MCF 10A (cell line): ENCODE results near the gene NECAB2. TPM values are rescaled to one million over a fixed set of nuclear protein-coding genes. Genes with fewer than 3 reads are reported as not detected.
A peak's percentile ranks its signal among the peaks of the same experiment; 100 is the strongest.

Experiments used
- BruUV-seq: library from RNA; stranded (reverse); fragments of 400-500 nt; replicated peaks from 2 replicates; lab custom pipeline; 2021; lab: Mats Ljungman, UMichigan
- CTCF ChIA-PET: fragments of 300-600 bp; sonication (Branson Sonifier 250); formaldehyde crosslinking; extraction: SDS; loops from one replicate; lab custom pipeline; 2021; ENCODE audit warnings: antibody characterized with exemption, inconsistent platforms; lab: Yijun Ruan, JAX
- POLR2A ChIA-PET: fragments of 300-600, 350-650 bp; sonication (Branson Sonifier 250); formaldehyde crosslinking; extraction: SDS; loops from one replicate; lab custom pipeline; 2020; ENCODE audit warnings: antibody characterized with exemption, inconsistent platforms; lab: Yijun Ruan, JAX
- DNase-seq: peaks from one replicate; pipeline ENCODE4 v3.0.0-alpha.2; 2018; ENCODE audit not compliant: unreplicated experiment
- H3K27ac Mint-ChIP-seq: one replicate; pipeline ENCODE4 v1.8.0; 2022; ENCODE audit warnings: mild to moderate bottlenecking, low read depth, mixed read lengths; ENCODE audit not compliant: unreplicated experiment
- H3K27me3 Mint-ChIP-seq: one replicate; pipeline ENCODE4 v1.8.0; 2022; ENCODE audit warnings: mixed read lengths; ENCODE audit not compliant: insufficient read depth, unreplicated experiment
- H3K36me3 Mint-ChIP-seq: one replicate; pipeline ENCODE4 v1.8.0; 2022; ENCODE audit warnings: mild to moderate bottlenecking, moderate library complexity, mixed read lengths; ENCODE audit not compliant: insufficient read depth, unreplicated experiment
- H3K4me1 Mint-ChIP-seq: one replicate; pipeline ENCODE4 v1.8.0; 2022; ENCODE audit warnings: mixed read lengths; ENCODE audit not compliant: insufficient read depth, unreplicated experiment
- H3K4me3 Mint-ChIP-seq: one replicate; pipeline ENCODE4 v1.8.0; 2022; ENCODE audit warnings: mild to moderate bottlenecking, moderate library complexity, mixed read lengths; ENCODE audit not compliant: unreplicated experiment
- H3K9me3 Mint-ChIP-seq: one replicate; pipeline ENCODE4 v1.8.0; 2022; ENCODE audit warnings: mixed read lengths; ENCODE audit not compliant: unreplicated experiment
- intact Hi-C: fragments of 100-400 bp; cut with micrococcal nuclease; formaldehyde crosslinking; loops from 2 replicates; pipeline ENCODE4 v1.14.1; 2022
- total RNA-seq: library from RNA; stranded (reverse); gene quantifications from 2 replicates; pipeline ENCODE4 v1.2.3, GENCODE V29; 2022
- TF ChIP-seq, protein P1 (sequence below): fragments of 200-600 bp; IDR thresholded peaks from one replicate; pipeline ENCODE4 v1.8.0; 2022; ENCODE audit warnings: antibody characterized with exemption, mild to moderate bottlenecking; ENCODE audit not compliant: unreplicated experiment

The NECAB2 gene
- total RNA-seq, 1 experiment from 2014 or later: 2.3 TPM

GRCh38 chr16:83968891-83969649, 1.0 kb downstream of the NECAB2 start:
- Mint-ChIP-seq H3K36me3 (peaks cover 7% of the 10 kb centered on the region), H3K4me3 (peak overlapping the region; percentile 65), H3K27ac (no peak overlapping the region), H3K9me3 (no peaks in the 10 kb centered on the region), H3K4me1 (peaks cover 6% of the 10 kb centered on the region), H3K27me3 (peaks cover 11% of the 10 kb centered on the region)
- DNase-seq: no peak
- ChIA-PET POLR2A (interaction anchor here (0.7 kb wide), 1 partner anchor 87 kb away, joined by 3 read pairs; no protein-coding TSS in a partner anchor), CTCF (interaction anchor here (0.6 to 3.3 kb wide), 10 partner anchors 11 to 310 kb away, joined by 3 to 18 read pairs (median 4); partner anchors contain the start of gene SLC38A8)
- intact Hi-C loops: loop anchor here (1.0 kb wide), 1 partner anchor 96 kb away; no protein-coding TSS in a partner anchor
- no TSS peak for BruUV-seq
- TF ChIP-seq, protein P1, sequence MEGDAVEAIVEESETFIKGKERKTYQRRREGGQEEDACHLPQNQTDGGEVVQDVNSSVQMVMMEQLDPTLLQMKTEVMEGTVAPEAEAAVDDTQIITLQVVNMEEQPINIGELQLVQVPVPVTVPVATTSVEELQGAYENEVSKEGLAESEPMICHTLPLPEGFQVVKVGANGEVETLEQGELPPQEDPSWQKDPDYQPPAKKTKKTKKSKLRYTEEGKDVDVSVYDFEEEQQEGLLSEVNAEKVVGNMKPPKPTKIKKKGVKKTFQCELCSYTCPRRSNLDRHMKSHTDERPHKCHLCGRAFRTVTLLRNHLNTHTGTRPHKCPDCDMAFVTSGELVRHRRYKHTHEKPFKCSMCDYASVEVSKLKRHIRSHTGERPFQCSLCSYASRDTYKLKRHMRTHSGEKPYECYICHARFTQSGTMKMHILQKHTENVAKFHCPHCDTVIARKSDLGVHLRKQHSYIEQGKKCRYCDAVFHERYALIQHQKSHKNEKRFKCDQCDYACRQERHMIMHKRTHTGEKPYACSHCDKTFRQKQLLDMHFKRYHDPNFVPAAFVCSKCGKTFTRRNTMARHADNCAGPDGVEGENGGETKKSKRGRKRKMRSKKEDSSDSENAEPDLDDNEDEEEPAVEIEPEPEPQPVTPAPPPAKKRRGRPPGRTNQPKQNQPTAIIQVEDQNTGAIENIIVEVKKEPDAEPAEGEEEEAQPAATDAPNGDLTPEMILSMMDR: no peak

DNA sequence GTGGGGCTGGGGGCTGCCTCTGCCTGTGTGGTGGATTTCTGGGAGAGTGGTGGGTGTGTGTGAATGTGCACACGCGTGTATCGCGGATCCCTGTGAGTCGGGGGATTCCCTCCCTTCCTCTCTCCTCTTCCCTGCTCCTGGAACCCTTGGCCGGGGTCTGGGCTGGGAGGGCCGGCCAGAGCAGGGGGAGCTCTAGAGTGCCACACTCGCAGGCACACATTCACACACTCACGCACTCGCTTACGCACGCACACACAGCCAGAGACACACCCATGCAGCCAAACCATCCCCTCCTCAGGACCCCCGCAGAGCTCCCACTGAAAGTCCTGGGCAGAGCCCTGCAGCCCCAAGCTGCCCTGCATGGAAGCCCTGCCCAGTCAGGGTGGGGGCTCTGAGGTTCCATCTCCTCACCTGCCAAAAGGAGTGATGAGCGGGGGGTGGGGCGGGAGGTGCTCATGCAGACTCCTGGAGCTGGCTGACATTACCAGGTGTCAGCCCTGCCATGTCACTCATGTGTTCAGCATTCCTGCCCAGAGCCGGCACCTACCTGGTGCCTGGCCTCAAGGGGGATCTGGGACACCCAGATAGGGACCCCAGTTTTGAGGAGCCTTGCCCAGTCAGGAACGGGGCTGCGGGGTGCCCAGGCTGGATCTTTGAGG, 1.9 kb downstream of the NECAB2 start:
- CTCF ChIA-PET: interaction anchor here (0.6 to 3.3 kb wide), 14 partner anchors 12 to 309 kb away, joined by 3 to 18 read pairs (median 4); partner anchors contain the start of genes OSGIN1 and SLC38A8
- Mint-ChIP-seq H3K36me3 (peaks cover 7% of the 10 kb centered on the region), H3K4me3 (peak overlapping the region; percentile 65), H3K27me3 (peaks cover 19% of the 10 kb centered on the region), H3K9me3 (no peaks in the 10 kb centered on the region), H3K27ac (no peak overlapping the region), H3K4me1 (peaks cover 6% of the 10 kb centered on the region)
- TF ChIP-seq, protein P1: no peak
- no peak for DNase-seq
- POLR2A ChIA-PET: interaction anchor here (0.7 kb wide), 1 partner anchor 88 kb away, joined by 3 read pairs; no protein-coding TSS in a partner anchor
- BruUV-seq: no TSS peak
- intact Hi-C loops: no loop called here

GRCh38 chr16:83970430-83970815, 2.4 kb downstream of the NECAB2 start:
- Mint-ChIP-seq H3K4me1 (peaks cover 6% of the 10 kb centered on the region), H3K9me3 (no peaks in the 10 kb centered on the region), H3K36me3 (peaks cover 7% of the 10 kb centered on the region), H3K27me3 (peaks cover 23% of the 10 kb centered on the region), H3K4me3 (no peak overlapping the region), H3K27ac (no peak overlapping the region)
- ChIA-PET POLR2A (interaction anchor here (1.4 kb wide), 1 partner anchor 13 kb away, joined by 4 read pairs; no protein-coding TSS in a partner anchor), CTCF (interaction anchor here (0.6 to 3.3 kb wide), 10 partner anchors 12 to 302 kb away, joined by 3 to 18 read pairs (median 6); partner anchors contain the start of genes OSGIN1 and SLC38A8)
- intact Hi-C loops: no loop called here
- no peak for DNase-seq
- TF ChIP-seq, protein P1: no peak
- no TSS peak for BruUV-seq
